SH-SY5Y (cell line): ENCODE measurements around the gene VPS37C.

Source experiments
- GATA2 ChIP-seq: IDR thresholded peaks from 2 replicates; pipeline ENCODE4 v1.6.1; 2011; ENCODE audit warnings: mild to moderate bottlenecking, low read depth, low read length
- GATA3 ChIP-seq: IDR thresholded peaks from 2 replicates; pipeline ENCODE4 v1.6.1; 2011; ENCODE audit warnings: low read depth, mild to moderate bottlenecking, low read length, moderate library complexity

The VPS37C gene

GRCh38 chr11:61149624-61150615, 11.3 kb downstream of the VPS37C start:
- TF ChIP-seq GATA2: no peak
- TF ChIP-seq GATA3: no peak

DNA sequence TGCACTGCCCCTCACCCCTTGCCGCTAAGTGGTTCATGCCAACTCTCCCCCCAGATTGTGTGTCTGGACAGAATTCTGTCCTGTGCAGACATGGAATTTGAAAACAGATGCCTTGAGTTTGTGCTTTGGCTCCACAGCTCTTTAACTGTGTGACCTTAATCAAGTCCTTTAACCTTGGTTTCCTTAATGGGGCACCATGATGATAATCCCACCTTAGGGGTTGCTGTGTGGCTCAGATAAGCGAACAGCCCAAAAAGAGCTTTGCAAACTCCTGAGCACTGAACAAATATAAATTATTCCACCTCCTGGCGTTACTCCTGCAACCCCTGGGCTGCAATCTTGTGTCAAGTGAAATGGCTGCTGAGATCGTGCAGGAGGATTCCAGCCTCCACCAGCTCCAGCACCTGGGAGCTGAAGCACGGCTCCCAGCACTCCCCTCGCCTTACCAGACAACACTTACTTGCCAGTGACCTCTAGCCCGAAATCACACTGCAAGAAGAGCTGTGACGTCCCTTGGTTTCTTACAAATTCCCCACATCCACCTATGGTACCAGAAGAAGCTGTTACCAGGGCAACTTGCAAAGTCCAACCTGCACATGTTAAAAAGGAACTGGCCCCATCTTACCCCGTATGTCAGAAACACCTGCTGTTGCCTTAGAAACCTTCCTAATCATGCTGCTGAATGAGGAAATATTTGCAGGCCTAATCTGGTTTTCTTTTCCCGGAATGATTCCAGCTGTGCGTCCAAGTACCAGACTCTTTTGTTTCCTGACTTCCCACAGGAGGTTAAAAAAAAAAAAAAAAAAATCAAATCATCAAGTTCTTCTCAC, 13.2 kb downstream of the VPS37C start:
- TF ChIP-seq GATA2 (no peak), GATA3 (no peak)

- TF ChIP-seq GATA3 (no peak), GATA2 (no peak)
Measured at GRCh38 chr11:61147271-61147670, 14.0 kb downstream of the VPS37C start.

GRCh38 chr11:61146416-61146815, 14.8 kb downstream of the VPS37C start:
- no peak for TF ChIP-seq GATA2
- TF ChIP-seq GATA3: no peak

DNA sequence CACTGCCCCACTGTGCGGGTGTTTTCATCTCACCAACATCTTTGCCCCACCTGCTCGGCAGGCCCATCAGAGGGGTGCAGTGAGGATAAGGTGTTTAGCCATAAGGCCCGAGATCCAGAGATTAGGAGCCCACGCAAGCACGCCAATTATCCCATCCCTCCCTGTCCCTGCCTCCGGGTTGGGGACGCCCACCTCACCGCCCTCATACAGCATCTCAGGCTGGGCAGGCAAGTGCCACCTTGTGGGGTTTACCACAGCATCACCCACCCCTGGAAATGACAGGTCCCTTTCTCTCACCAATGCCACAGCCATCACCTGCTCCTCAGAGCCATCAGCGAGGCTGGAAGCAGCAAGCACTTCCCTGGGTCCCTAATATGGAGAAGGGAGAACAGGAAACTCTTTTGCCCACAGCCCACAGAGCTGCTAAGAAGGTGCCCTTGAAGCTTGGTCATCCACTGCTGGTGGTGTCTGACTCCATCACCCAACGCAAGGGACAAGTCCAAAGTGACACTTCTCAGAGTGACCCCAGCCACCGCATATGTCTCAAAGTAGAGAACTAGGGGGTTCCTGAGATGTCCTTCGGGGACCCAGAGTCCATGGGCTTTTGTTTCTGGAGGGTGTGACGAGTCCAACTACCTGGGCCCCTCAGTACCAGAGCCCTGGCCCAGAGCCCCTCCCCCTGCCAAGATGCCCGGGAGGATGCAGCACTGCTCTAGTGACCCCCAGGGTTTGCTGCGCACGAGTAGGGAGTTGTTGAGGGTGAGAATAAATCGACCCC, 15.8 kb downstream of the VPS37C start:
- TF ChIP-seq GATA3 (no peak), GATA2 (no peak)

DNA sequence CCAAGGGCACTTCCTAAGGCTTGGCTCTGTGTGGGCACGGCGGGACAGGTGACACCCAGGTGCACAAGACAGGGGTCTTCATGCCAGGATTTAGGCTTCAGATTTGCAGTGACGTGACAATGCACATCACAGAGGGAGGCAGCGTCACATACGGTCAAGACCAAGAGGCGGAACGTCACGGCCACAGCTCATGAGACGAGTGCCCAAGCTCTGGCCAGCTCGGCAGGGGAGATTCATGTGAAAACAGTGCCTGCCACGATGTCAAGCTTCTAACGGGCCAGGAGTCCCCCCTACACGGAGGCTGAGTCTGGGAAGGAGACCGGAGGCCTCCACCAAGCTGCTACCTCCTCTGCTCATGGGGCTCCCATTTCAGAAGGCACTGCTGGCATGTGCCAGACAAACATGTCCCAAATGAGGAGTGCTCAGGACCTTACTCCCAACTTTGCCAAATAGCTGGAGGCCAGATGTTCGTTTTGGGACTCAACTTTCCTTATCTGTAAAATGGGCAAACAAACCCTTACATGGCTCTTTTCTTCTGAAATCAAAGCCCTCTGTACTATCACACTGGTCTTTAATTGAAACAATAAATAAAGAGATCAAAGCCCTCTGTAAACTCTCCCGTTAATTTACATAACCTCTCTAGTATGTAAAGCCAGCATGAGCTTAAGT, 16.6 kb downstream of the VPS37C start:
- no peak for TF ChIP-seq GATA2
- no peak for TF ChIP-seq GATA3

DNA sequence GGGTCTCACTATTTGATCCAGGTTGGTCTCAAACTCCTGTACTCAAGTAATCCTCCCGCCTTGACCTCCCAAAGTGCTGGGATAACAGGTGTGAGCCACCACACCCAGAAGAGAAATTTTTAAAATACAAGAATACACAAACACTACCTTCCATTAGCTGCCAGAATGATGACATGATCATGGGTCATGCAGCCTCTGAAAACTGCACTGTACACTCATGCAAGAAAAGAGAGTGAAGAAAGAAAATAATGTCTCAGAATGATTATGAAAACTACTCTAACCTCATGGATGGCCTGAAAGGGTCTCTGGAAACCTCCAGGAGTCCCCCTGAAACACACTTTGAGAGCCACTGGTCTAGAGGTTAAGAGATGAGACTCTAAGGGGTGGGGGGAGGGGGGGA, 18.8 kb downstream of the VPS37C start:
- no peak for TF ChIP-seq GATA2
- TF ChIP-seq GATA3: no peak

DNA sequence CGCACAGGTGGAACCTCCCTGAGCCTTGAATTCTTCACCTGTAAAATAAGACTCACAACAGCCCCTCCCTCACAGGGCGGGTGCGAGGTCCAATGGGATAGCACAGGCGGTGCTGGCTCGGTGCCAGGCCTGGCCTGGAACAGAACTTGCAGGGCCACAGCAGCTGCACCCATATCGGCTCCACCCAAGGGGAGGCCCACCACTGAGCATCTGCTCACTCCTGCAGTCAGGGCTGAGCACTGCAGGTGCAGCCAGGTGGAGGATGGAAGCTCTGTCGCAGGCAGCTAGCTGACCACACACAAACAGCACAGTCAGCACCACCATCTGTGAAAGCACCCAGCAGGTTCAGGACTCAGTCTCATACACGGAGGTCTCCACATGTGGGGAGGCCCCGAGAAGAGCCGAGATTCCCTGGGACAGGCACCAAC, 19.6 kb downstream of the VPS37C start:
- no peak for TF ChIP-seq GATA2
- no peak for TF ChIP-seq GATA3

DNA sequence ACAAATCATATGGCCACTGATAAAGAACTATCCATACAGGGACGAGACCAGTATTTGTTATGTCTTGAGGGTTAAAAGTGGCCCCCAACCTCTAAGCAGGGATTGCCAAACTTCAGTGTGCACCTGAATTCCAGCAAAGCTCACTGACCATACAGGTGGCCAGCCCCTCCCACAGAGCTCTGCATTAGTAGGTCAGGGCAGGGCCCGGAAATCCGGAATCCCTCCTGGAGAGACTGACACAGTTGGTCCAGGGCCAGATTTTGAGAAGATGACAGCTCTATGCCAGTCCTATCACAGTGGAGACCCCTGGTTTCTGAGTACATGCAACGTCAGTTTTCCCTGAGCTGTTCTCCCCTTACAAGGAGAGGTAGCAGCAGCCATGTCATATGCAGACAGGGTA, 20.8 kb downstream of the VPS37C start:
- TF ChIP-seq GATA2 (no peak), GATA3 (no peak)

GRCh38 chr11:61139387-61139786, 21.8 kb downstream of the VPS37C start:
- TF ChIP-seq GATA3 (no peak), GATA2 (no peak)

DNA sequence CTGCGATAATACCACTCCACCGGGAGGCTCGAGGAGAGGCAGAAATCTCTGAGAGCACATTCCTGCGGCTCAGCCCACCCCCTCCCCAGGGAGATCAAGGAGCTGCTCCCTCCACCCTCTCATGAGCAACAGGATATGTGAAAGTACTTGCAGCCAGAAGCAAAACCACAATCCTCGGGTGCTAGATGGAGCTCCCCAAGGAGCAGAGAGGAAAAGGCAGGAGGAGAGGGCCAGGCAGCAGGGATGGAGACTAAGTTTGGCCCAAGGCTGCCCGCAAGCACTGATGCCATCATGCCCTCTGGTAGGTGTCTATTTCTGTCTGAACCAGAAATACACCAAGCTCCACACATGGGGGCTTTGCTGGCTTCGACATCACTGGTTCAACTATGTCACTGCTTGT, 22.3 kb downstream of the VPS37C start:
- no peak for TF ChIP-seq GATA3
- TF ChIP-seq GATA2: no peak

DNA sequence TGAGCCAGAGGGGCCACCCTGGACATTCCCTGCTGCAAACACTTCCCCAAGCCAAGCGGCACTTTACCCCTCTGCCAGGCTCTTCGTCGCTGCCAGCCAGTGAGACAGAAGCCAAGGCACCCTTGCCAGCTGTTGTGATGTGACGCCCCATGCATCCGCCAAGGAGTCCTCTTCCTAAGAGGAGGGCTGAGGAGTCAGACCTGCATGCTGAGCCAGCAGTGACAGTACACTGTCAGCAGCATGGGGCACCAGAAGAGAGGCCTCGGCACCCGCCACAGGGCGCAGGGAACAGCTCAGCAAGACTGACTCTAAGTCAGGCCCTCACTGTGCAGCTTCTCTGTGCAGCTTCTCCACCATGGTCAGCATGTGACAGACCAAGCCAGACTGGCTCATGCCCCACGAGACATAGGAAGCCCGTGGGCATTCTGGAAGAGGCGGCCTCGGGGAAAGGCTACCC, 26.4 kb downstream of the VPS37C start:
- TF ChIP-seq GATA2 (no peak), GATA3 (no peak)
